Medulla oblongata (tissue), 1 donor: Measurements from ENCODE around the gene LRRC3C.

Experiments
- DNase-seq: peaks from one replicate; pipeline ENCODE4 v3.0.0-alpha.2; 2015; ENCODE audit errors: extremely low spot score

The LRRC3C gene

DNA sequence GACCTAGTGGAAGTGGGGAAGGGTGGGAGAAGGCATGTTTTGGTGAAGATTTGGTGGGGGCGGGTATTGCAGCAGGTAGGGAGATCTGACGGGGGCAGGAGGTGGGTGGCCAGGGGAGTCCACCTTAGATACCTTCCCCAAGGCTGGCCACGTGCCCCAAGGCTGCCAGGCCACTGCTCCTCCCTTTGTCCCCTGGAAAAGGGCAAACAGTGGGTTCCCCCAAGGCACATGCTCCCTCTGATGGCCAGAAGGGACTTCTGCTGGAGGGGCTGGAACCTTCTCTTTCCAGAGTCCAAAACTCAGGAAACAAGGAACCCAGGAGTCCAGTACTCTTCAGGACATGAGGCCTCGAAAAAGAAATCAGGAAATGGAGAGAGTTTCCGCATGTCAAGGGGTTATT is 46.9 kb downstream of the LRRC3C start:
- no peak for DNase-seq

DNA sequence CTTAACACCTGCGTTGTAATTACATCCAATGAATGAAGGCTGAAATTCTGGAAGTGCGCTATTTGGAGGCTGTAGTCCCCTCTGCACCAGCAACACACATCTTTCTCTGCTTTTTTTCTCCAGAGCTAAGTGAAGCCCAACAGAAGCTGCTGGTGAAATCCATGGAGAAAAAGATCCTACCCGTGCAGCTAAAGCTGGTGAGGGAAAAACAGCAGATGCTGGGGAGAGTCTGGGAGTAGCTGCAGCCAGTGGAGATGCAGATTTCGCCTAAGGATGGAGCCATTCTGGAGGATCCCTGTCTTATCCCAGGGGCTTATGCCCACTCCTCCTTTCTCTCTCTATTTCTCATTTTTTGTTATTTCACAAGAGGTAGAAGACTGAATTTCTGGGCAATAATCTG is 48.3 kb downstream of the LRRC3C start:
- no peak for DNase-seq

DNA sequence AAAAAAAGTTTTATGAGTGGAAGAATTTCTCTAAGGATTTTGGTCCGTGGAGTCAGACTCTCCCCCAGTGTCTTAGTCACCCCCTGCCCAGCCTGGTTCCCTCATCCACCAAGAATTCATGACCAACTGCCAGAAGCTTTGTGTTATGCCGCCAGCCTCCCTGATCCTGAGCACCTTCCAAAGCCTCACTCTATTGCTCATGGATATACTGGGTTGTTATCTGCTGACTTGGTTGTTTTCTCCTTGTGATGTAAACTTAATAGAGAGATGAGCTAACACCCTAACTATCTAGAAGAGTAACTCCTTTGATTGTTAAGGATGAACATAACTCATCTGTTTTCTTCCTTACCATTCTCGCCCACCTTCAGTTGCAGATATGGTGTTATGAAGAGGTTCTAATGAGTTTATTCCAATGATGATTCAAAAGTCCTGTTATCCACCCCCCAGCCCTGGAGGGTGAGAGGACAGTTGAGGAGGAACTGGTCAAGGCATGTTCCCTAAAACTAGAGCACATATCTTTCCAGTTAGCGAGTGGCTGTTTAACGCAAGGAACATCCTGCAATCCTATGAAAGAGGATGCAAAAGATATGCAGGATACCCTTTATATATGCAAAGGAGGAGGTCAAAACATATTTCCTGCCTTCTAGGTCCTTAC is 51.6 kb downstream of the LRRC3C start:
- peak; percentile 7 for DNase-seq

DNA sequence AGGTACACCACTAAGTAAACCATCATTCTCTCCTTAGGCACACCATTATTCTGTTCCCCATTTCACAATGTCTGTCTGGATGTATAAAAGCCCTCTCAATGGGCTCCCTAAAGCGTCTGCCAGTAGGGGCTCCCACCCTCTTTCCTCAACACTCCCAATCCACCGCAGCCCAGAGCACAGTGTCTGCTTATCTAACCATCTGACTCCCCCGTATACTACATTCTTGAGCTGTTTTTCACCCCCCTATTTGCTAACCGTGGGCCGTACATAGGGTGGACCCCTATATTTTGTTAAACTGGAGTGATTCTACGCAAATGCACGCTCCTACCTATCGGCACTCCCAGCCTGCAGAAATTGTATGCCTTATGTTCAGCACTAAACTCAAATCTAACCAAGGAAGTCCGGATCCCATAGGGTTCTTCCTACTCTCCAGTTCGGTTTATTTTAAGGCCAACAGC is 52.4 kb downstream of the LRRC3C start:
- DNase-seq = no peak

DNA sequence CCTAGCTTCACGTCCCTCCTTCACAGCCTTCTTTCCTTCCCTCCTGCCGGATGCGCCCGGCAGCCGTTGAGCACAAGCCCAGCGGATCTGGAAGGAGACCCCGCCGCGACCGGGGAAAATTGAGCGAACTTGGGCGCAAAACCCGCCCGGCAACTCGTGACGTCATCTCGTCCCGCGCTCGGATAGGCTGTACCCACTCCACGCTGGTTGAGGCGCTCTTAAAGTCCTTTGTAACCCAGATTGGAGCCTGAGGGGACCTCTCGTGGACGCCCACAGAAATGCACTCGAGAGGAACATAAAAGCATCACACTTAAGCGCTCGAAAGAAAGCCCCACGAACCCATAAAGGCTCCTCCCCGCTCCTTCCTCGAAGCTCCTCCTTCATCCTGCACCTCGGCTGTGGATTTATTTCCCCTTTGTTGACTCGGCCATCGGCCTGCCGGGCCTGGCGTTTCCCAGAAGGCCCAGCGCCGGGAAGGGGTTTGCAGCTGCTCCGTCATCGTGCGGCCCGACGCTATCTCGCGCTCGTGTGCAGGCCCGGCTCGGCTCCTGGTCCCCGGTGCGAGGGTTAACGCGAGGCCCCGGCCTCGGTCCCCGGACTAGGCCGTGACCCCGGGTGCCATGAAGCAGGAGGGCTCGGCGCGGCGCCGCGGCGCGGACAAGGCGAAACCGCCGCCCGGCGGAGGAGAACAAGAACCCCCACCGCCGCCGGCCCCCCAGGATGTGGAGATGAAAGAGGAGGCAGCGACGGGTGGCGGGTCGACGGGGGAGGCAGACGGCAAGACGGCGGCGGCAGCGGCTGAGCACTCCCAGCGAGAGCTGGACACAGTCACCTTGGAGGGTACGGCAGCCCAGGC is 53.0 kb downstream of the LRRC3C start, which contains the start of gene PSMD3:
TSS of gene PSMD3 (plus strand) at position 457 of the 856 bp plus-strand sequence. CDS start at position 621, 164 bp downstream.
- DNase-seq = peak; percentile 100

DNA sequence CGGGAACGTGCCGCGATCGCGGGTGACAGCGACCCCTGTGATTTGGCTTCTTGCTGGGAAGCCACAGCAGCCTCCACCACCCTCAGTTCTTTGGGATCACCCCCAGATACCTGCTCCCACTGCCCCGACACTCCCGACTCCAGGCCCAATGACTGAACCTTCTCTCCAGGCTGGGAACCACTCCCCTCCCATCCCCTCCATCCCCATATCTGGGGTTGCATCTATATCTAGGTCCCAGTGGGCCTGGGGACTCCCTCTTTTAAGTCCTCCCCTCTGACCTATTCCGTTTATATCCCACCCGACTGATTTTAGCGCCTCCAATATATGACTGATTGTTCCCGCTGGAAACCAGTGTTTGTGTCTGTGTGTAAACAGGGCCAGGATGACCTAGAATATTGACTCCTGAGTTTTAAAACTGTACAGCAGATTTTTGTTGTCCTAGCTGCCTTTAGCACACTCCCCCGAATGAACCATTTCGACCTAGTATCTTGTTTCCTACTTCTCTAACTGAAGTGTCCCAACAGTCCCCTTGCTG is 53.7 kb downstream of the LRRC3C start:
- peak; percentile 7 for DNase-seq

DNA sequence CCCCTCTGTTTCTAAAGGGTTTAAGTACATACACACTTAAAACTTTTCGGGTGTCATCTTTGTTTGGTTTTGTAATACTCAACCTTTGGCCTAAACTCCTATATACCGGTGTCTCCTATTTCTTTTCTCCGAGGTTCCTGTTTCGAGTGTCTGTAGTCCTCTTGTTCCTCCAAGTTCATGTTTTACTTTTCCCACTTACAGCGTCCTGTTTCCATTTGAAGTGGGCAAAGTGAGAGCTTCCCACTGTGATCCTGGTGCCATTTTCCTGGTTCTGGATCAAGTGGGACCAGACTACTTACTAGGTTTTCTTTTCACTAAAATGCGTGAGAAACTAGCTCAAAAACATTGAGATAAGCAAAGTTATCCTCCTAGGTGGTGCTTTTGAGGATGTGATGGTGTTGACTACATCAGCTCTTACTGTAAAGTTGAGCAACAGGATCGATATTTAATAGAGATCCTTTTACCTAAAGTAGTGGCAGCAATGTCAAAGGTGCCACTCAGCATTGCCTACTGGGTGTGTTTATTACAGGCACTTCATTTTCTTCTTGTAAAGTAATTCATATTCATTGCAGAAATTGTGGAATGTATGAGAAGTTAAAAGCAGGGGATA is 54.3 kb downstream of the LRRC3C start:
- DNase-seq = peak; percentile 12

DNA sequence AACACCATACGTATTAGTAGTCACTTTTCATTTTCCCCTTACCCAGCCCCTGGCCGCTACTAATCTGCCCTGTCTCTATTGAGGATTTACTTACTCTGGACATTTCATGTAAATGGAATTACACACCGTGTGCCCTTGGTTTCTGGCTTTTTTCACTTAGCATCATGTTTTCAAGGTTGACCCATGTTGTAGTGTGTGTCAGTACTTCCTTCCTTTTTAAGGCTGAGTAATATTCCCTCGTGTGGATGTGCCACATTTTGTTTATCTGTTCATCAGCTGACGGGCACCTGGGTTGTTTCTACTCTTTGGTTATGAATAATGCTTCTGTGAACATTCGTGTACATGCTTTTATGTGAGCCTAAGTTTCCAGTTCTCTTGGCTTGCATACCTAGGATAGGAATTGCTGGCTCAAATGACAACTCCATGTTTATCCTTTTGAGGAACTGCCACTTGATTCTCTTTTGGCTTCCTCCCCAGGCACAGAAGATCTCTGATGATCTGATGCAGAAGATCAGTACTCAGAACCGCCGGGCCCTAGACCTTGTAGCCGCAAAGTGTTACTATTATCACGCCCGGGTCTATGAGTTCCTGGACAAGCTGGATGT is 60.8 kb downstream of the LRRC3C start:
- no peak for DNase-seq

DNA sequence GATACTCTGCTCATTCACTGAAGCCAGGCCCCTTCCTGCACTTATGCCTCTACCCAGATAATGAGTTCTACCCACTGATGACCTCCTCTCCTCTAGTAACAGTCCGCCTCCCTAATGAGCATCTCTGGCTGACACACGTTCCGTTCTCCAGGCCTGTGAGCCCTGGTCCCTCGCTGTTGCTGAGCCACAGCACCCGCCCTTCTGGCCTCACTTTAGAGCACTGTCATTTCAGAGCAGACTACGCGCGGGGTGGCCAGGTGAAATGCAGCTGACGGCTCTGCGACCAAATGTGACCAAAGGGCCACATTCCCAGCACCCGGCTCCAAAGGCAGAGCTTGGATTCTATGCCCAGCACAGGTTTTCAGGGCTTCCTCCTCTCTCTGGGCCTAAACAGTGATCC is 66.9 kb downstream of the LRRC3C start:
- no peak for DNase-seq
